A549 (cell line): ENCODE results near the gene IL11RA. TPM values are rescaled to one million over a fixed set of nuclear protein-coding genes. Genes with fewer than 3 reads are reported as not detected.

ENCODE experiments used
- ATAC-seq, 2 experiments: fragments of 200-7000 bp in 1 of 2; fragments of >200 bp in 1 of 2; cut with Nextera tagmentation in 1 of 2; cut with Tn5 transposase in 1 of 2; 3 replicates each; pipeline versions ENCODE4 v1.8.0 to v1.9.1; 2018 to 2020; ENCODE audit warnings: mild to moderate bottlenecking in 1 of 2, moderate library complexity in 1 of 2
- CTCF ChIA-PET: fragments of 300-600 bp; sonication (Branson Sonifier 250); formaldehyde crosslinking; extraction: SDS; loops from one replicate; lab custom pipeline; 2021; ENCODE audit warnings: antibody characterized with exemption, inconsistent platforms; lab: Yijun Ruan, JAX
- POLR2A ChIA-PET: fragments of 350-600 bp; formaldehyde crosslinking; extraction: SDS; loops from one replicate; lab custom pipeline; 2021; ENCODE audit warnings: antibody characterized with exemption, inconsistent platforms; lab: Yijun Ruan, JAX
- DNase-seq, 2 experiments: peaks; one replicate each; pipeline versions ENCODE4 v3.0.0 to v3.0.0-alpha.2; 2011 to 2016; ENCODE audit warnings: low read depth in 1 of 2, low spot score in 1 of 2
- FAIRE-seq: peaks from 2 replicates; lab custom pipeline; 2011; peaks lifted over from hg19 to GRCh38; lab: Jason Lieb, UNC
- H3K27ac ChIP-seq, 2 experiments: fragments of >200 bp; sonication (Bioruptor Twin); formaldehyde crosslinking; 3 replicates each; pipeline ENCODE4 v1.5.1; 2016 to 2017
- H3K4me1 ChIP-seq: fragments of >200 bp; sonication (Bioruptor Twin); formaldehyde crosslinking; 3 replicates; pipeline ENCODE4 v1.6.1; 2016
- H3K4me2 ChIP-seq: fragments of >200 bp; sonication (Bioruptor Twin); formaldehyde crosslinking; 3 replicates; pipeline ENCODE4 v1.6.1; 2016
- H3K4me3 ChIP-seq: fragments of >200 bp; sonication (Bioruptor Twin); formaldehyde crosslinking; 3 replicates; pipeline ENCODE4 v1.5.1; 2016
- H3K9me3 ChIP-seq: fragments of >200 bp; sonication (Bioruptor Twin); formaldehyde crosslinking; 3 replicates; pipeline ENCODE4 v1.6.1; 2016
- ESRRA ChIP-seq: fragments of 150-350 bp; IDR thresholded peaks from 2 replicates; pipeline ENCODE4 v1.6.1; 2014; ENCODE audit warnings: mild to moderate bottlenecking, low read length, borderline replicate concordance
- GATA3 ChIP-seq: IDR thresholded peaks from 2 replicates; pipeline ENCODE4 v1.6.1; 2012; ENCODE audit warnings: borderline replicate concordance
- HDAC2 ChIP-seq: fragments of 200-600 bp; sonication (generic); IDR thresholded peaks from 2 replicates; pipeline ENCODE4 v1.6.1; 2016
- HEYL ChIP-seq: fragments of 250-450 bp; sonication (Bioruptor Pico); IDR thresholded peaks from 2 replicates; pipeline ENCODE4 v1.8.0; 2021; ENCODE audit warnings: mild to moderate bottlenecking, moderate library complexity
- HOXA7 ChIP-seq: fragments of 250-450 bp; sonication (Bioruptor Pico); IDR thresholded peaks from 2 replicates; pipeline ENCODE4 v1.5.0; 2020; ENCODE audit warnings: mild to moderate bottlenecking, moderate library complexity
- HOXB13 ChIP-seq: fragments of 250-450 bp; sonication (Bioruptor Pico); IDR thresholded peaks from 2 replicates; pipeline ENCODE4 v1.5.0; 2020; ENCODE audit warnings: low read depth, mild to moderate bottlenecking, moderate library complexity
- JUN ChIP-seq, 2 experiments: fragments of >200 bp; sonication (Bioruptor Twin); formaldehyde crosslinking; IDR thresholded peaks; 2 replicates in 1 of 2; 3 replicates in 1 of 2; pipeline ENCODE4 v1.6.1; 2016 to 2017
- JUNB ChIP-seq: fragments of >200 bp; sonication (Bioruptor Twin); formaldehyde crosslinking; IDR thresholded peaks from 2 replicates; pipeline ENCODE4 v1.6.1; 2016
- KDM5A ChIP-seq: fragments of 200-600 bp; sonication (generic); IDR thresholded peaks from 2 replicates; pipeline ENCODE4 v1.6.1; 2016; ENCODE audit warnings: antibody characterized with exemption, mild to moderate bottlenecking
- POLR2A ChIP-seq: IDR thresholded peaks from 2 replicates; pipeline ENCODE4 v1.6.1; 2012; ENCODE audit warnings: mild to moderate bottlenecking, low read length
- RARB ChIP-seq: fragments of 250-450 bp; sonication (Bioruptor Pico); IDR thresholded peaks from 2 replicates; pipeline ENCODE4 v1.8.0; 2021; ENCODE audit warnings: mild to moderate bottlenecking, moderate library complexity
- RNF2 ChIP-seq: fragments of 200-600 bp; sonication (generic); IDR thresholded peaks from 2 replicates; pipeline ENCODE4 v1.6.1; 2016; ENCODE audit warnings: low read depth, mild to moderate bottlenecking, antibody characterized with exemption, moderate library complexity, borderline replicate concordance
- SMC3 ChIP-seq: fragments of >200 bp; sonication (Bioruptor Twin); formaldehyde crosslinking; IDR thresholded peaks from 3 replicates; pipeline ENCODE4 v1.6.1; 2018; ENCODE audit warnings: inconsistent platforms
- TP53 ChIP-seq: fragments of 250-450 bp; sonication (Bioruptor Pico); IDR thresholded peaks from 2 replicates; pipeline ENCODE4 v1.5.0; 2021; ENCODE audit warnings: mild to moderate bottlenecking, moderate library complexity
- ZFP36 ChIP-seq: fragments of 450-650 bp; IDR thresholded peaks from 2 replicates; pipeline ENCODE4 v1.6.1; 2014; ENCODE audit warnings: borderline replicate concordance; ENCODE audit not compliant: partially characterized antibody
- WGBS: methylation state at CpG from one replicate; pipeline ENCODE4 v1.1.6; 2017; ENCODE audit errors: missing lambda C conversion rate; 5-methylcytosine and 5-hydroxymethylcytosine counted together
- polyA plus RNA-seq, 4 experiments: library from polyadenylated mRNA; depleted of rRNA in 3 of 4; stranded (reverse); fragments of >200 nt; fragmentation: RNase III in 1 of 4; extraction: RNeasy Plus Mini Kit Qiagen cat#74134 plus additional on column Dnase treatment in 1 of 4; gene quantifications; 2 replicates in 3 of 4; 3 replicates in 1 of 4; pipeline ENCODE4 v1.2.3, GENCODE V29; 2011 to 2017
- TF ChIP-seq, protein P1 (sequence below): fragments of 200-600 bp; sonication (generic); IDR thresholded peaks from 2 replicates; pipeline ENCODE4 v1.6.1; 2016; ENCODE audit warnings: antibody characterized with exemption, mild to moderate bottlenecking, moderate library complexity
- TF ChIP-seq, protein P2 (sequence below): fragments of 150-350 bp; IDR thresholded peaks from 2 replicates; pipeline ENCODE4 v1.6.1; 2014; ENCODE audit warnings: low read depth, mild to moderate bottlenecking, low read length
- TF ChIP-seq, protein P3 (sequence below): IDR thresholded peaks from 2 replicates; pipeline ENCODE4 v1.6.1; 2012; ENCODE audit warnings: low read depth, borderline replicate concordance
- TF ChIP-seq, protein P4 (sequence below): fragments of 450-650 bp; IDR thresholded peaks from 2 replicates; pipeline ENCODE4 v1.6.1; 2014; ENCODE audit warnings: antibody characterized with exemption

IL11RA gene
- polyA plus RNA-seq, 2 of the 4 experiments (the other 2 are of a cell fraction): 5.6 to 6.8 TPM

- DNase-seq (no peak), ATAC-seq (no peak), FAIRE-seq (no peak)
- CTCF ChIA-PET: interaction anchor here (1.0 to 17.0 kb wide), 12 partner anchors 9 to 273 kb away, joined by 3 to 429 read pairs (median 13); partner anchors contain the start of genes ARID3C, DCTN3 and SIGMAR1
- Histone ChIP-seq H3K27ac (no peak overlapping the region), H3K4me1 (peaks cover 14% of the 10 kb centered on the region; the same call in 1 of the 3 replicates), H3K4me2 (no peak overlapping the region), H3K9me3 (no peaks in the 10 kb centered on the region), H3K4me3 (no peak overlapping the region)
- POLR2A ChIA-PET: no interaction called here
- no peak for TF ChIP-seq HOXA7 (CRISPR knock-in tag)
- no peak for TF ChIP-seq HOXB13 (CRISPR knock-in tag)
- no peak for TF ChIP-seq HDAC2
- TF ChIP-seq KDM5A: no peak
Observed at GRCh38 chr9:34606190-34606589, 45.8 kb upstream of the IL11RA start.

DNA sequence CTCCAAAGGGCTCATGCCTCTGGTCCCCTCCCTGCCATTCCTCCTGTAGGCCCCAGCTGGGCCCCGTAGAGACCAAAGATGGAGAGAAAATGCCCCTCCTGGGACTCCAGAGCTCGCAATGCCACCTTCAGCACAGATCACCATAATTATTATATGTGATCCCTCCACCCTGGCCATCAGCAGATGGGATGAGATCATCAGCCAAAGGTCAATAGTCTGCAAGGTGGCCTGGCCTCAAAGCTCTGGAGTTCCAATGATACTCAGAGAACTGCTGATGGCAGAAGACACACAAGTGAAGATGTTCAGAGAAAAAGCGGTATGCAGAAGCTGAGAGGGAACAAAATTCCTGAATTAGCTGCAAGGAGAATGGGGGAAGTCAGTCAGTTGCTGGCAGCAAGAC, 45.1 kb upstream of the IL11RA start:
- ATAC-seq: no peak
- CTCF ChIA-PET: interaction anchor here (1.0 to 17.0 kb wide), 8 partner anchors 9 to 274 kb away, joined by 3 to 429 read pairs (median 5); partner anchors contain the start of genes ARID3C and SIGMAR1
- DNase-seq: no peak
- Histone ChIP-seq H3K9me3 (no peaks in the 10 kb centered on the region), H3K4me3 (no peak overlapping the region), H3K27ac (no peak overlapping the region), H3K4me2 (no peak overlapping the region), H3K4me1 (peaks cover 15% of the 10 kb centered on the region; the same call in 1 of the 3 replicates)
- 84% methylated on average over 3 of the region's 3 CpGs for WGBS
- TF ChIP-seq, protein P1, sequence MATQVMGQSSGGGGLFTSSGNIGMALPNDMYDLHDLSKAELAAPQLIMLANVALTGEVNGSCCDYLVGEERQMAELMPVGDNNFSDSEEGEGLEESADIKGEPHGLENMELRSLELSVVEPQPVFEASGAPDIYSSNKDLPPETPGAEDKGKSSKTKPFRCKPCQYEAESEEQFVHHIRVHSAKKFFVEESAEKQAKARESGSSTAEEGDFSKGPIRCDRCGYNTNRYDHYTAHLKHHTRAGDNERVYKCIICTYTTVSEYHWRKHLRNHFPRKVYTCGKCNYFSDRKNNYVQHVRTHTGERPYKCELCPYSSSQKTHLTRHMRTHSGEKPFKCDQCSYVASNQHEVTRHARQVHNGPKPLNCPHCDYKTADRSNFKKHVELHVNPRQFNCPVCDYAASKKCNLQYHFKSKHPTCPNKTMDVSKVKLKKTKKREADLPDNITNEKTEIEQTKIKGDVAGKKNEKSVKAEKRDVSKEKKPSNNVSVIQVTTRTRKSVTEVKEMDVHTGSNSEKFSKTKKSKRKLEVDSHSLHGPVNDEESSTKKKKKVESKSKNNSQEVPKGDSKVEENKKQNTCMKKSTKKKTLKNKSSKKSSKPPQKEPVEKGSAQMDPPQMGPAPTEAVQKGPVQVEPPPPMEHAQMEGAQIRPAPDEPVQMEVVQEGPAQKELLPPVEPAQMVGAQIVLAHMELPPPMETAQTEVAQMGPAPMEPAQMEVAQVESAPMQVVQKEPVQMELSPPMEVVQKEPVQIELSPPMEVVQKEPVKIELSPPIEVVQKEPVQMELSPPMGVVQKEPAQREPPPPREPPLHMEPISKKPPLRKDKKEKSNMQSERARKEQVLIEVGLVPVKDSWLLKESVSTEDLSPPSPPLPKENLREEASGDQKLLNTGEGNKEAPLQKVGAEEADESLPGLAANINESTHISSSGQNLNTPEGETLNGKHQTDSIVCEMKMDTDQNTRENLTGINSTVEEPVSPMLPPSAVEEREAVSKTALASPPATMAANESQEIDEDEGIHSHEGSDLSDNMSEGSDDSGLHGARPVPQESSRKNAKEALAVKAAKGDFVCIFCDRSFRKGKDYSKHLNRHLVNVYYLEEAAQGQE: no peak
- TF ChIP-seq JUN (IDR thresholded peaks at IDR 0.05) (no peak), RARB (no peak), ZFP36 (no peak), GATA3 (no peak), RNF2 (no peak), JUNB (no peak), TP53 (CRISPR knock-in tag) (no peak), HEYL (CRISPR knock-in tag) (no peak), POLR2A (no peak), SMC3 (no peak), ESRRA (no peak)
- TF ChIP-seq, protein P2, sequence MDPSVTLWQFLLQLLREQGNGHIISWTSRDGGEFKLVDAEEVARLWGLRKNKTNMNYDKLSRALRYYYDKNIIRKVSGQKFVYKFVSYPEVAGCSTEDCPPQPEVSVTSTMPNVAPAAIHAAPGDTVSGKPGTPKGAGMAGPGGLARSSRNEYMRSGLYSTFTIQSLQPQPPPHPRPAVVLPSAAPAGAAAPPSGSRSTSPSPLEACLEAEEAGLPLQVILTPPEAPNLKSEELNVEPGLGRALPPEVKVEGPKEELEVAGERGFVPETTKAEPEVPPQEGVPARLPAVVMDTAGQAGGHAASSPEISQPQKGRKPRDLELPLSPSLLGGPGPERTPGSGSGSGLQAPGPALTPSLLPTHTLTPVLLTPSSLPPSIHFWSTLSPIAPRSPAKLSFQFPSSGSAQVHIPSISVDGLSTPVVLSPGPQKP: no peak
- TF ChIP-seq, protein P3, sequence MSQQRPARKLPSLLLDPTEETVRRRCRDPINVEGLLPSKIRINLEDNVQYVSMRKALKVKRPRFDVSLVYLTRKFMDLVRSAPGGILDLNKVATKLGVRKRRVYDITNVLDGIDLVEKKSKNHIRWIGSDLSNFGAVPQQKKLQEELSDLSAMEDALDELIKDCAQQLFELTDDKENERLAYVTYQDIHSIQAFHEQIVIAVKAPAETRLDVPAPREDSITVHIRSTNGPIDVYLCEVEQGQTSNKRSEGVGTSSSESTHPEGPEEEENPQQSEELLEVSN: no peak
- TF ChIP-seq, protein P4, sequence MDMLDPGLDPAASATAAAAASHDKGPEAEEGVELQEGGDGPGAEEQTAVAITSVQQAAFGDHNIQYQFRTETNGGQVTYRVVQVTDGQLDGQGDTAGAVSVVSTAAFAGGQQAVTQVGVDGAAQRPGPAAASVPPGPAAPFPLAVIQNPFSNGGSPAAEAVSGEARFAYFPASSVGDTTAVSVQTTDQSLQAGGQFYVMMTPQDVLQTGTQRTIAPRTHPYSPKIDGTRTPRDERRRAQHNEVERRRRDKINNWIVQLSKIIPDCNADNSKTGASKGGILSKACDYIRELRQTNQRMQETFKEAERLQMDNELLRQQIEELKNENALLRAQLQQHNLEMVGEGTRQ: no peak
- FAIRE-seq: no peak
- POLR2A ChIA-PET: no interaction called here
